DND-41 (cell line): Measurements from ENCODE around the gene PTGES2.
"Not testable (repeated sequence)": the region's sequence is repeated elsewhere in the genome, so short reads cannot be mapped to it uniquely, and the experiment has no call there.

Experiments
- ATAC-seq: fragments of 200-7000 bp; cut with Tn5 transposase; 3 replicates; pipeline ENCODE4 v1.9.1; 2021; ENCODE audit warnings: low read depth; ENCODE audit not compliant: insufficient read depth
- DNase-seq: peaks from one replicate; pipeline ENCODE4 v3.0.0-alpha.2; 2020
- H2AFZ ChIP-seq: 2 replicates; pipeline ENCODE4 v1.6.0; 2012; ENCODE audit warnings: low read depth, low read length
- H3K27ac ChIP-seq: 2 replicates; pipeline ENCODE4 v1.5.1; 2012; ENCODE audit warnings: low read length, inconsistent platforms
- H3K27me3 ChIP-seq: fragments of 200-600 bp; sonication (generic); 2 replicates; pipeline ENCODE4 v1.6.0; 2012; ENCODE audit warnings: low read length, mild to moderate bottlenecking, inconsistent platforms; ENCODE audit not compliant: insufficient read depth, poor library complexity
- H3K36me3 ChIP-seq: 2 replicates; pipeline ENCODE4 v1.5.1; 2012; ENCODE audit warnings: low read length, inconsistent platforms; ENCODE audit not compliant: insufficient read depth
- H3K4me1 ChIP-seq: 2 replicates; pipeline ENCODE4 v1.5.1; 2012; ENCODE audit warnings: mild to moderate bottlenecking, low read length; ENCODE audit not compliant: insufficient read depth
- H3K4me2 ChIP-seq: 2 replicates; pipeline ENCODE4 v1.6.0; 2012; ENCODE audit warnings: mild to moderate bottlenecking, moderate library complexity, low read length, inconsistent platforms; ENCODE audit not compliant: insufficient read depth
- H3K4me3 ChIP-seq, 2 experiments: fragments of 200-600 bp in 1 of 2; shearing (Covaris generic) in 1 of 2; 2 replicates each; pipeline ENCODE4 v1.5.1; 2012 to 2016; ENCODE audit warnings: inconsistent platforms in 2 of 2, low read length in 2 of 2, mild to moderate bottlenecking in 2 of 2, low read depth in 1 of 2, moderate library complexity in 1 of 2
- H3K79me2 ChIP-seq: 2 replicates; pipeline ENCODE4 v1.6.0; 2012; ENCODE audit warnings: low read length, inconsistent platforms; ENCODE audit not compliant: insufficient read depth
- H3K9ac ChIP-seq: 2 replicates; pipeline ENCODE4 v1.6.0; 2012; ENCODE audit warnings: low read depth, mild to moderate bottlenecking, inconsistent platforms, low read length, moderate library complexity
- H3K9me3 ChIP-seq: 2 replicates; pipeline ENCODE4 v1.5.1; 2012; ENCODE audit warnings: low read length, moderate library complexity, mild to moderate bottlenecking, inconsistent platforms; ENCODE audit not compliant: insufficient read depth, severe bottlenecking
- H4K20me1 ChIP-seq: 2 replicates; pipeline ENCODE4 v1.6.0; 2012; ENCODE audit warnings: low read length; ENCODE audit not compliant: insufficient read depth
- CTCF ChIP-seq: IDR thresholded peaks from 2 replicates; pipeline ENCODE4 v1.5.1; 2012; ENCODE audit warnings: borderline replicate concordance, low read length, moderate library complexity, mild to moderate bottlenecking; ENCODE audit not compliant: poor library complexity, severe bottlenecking; ENCODE audit errors: extremely low read depth
- EZH2 ChIP-seq: IDR thresholded peaks from 3 replicates; pipeline ENCODE4 v1.6.1; 2012; ENCODE audit warnings: borderline replicate concordance, low read depth, mild to moderate bottlenecking, moderate library complexity, low read length, inconsistent platforms; ENCODE audit not compliant: severe bottlenecking

PTGES2 gene

GRCh38 chr9:128113526-128114325, 13.8 kb downstream of the PTGES2 start:
- Histone ChIP-seq H3K9me3 (no peaks in the 10 kb centered on the region), H3K79me2 (no peaks in the 10 kb centered on the region), H3K4me1 (peaks cover 2% of the 10 kb centered on the region; the same call in 1 of the 2 replicates), H3K4me3 (no peak overlapping the region), H3K9ac (no peak overlapping the region), H2AFZ (no peak overlapping the region), H3K36me3 (peaks cover 18% of the 10 kb centered on the region), H3K4me2 (no peak overlapping the region), H4K20me1 (0 out of 2 replicates have a peak, but pooled peaks cover 4% of the 10 kb centered on the region), H3K27me3 (no peaks in the 10 kb centered on the region), H3K27ac (no peak overlapping the region)
- no peak for TF ChIP-seq CTCF
- TF ChIP-seq EZH2: no peak
- no peak for ATAC-seq
- no peak for DNase-seq

GRCh38 chr9:128111726-128112125, 15.8 kb downstream of the PTGES2 start:
- ATAC-seq, H3K9me3 ChIP-seq, H3K4me1 ChIP-seq, H2AFZ ChIP-seq, H3K27me3 ChIP-seq, H4K20me1 ChIP-seq, H3K4me2 ChIP-seq, DNase-seq, H3K9ac ChIP-seq, H3K27ac ChIP-seq, H3K4me3 ChIP-seq, H3K79me2 ChIP-seq: not testable (repeated sequence)
- H3K36me3 ChIP-seq: peaks cover 37% of the 10 kb centered on the region

GRCh38 chr9:128109050-128109709, 18.3 kb downstream of the PTGES2 start:
- Histone ChIP-seq H3K9me3 (no peaks in the 10 kb centered on the region), H4K20me1 (peaks cover 4% of the 10 kb centered on the region; the same call in 1 of the 2 replicates), H3K4me3 (no peak overlapping the region), H3K4me1 (peaks cover 5% of the 10 kb centered on the region), H3K79me2 (no peaks in the 10 kb centered on the region), H3K27me3 (no peaks in the 10 kb centered on the region), H3K9ac (no peak overlapping the region), H3K27ac (no peak overlapping the region), H2AFZ (no peak overlapping the region), H3K36me3 (peaks cover 43% of the 10 kb centered on the region), H3K4me2 (no peak overlapping the region)
- DNase-seq: no peak
- TF ChIP-seq EZH2 (no peak), CTCF (no peak)
- no peak for ATAC-seq

GRCh38 chr9:128108269-128109049, 19.1 kb downstream of the PTGES2 start:
- Histone ChIP-seq H3K9me3 (no peaks in the 10 kb centered on the region), H3K9ac (no peak overlapping the region), H3K4me1 (peaks cover 12% of the 10 kb centered on the region), H3K4me3 (no peak overlapping the region), H3K27ac (no peak overlapping the region), H3K4me2 (no peak overlapping the region), H3K27me3 (no peaks in the 10 kb centered on the region), H3K36me3 (peaks cover 44% of the 10 kb centered on the region), H4K20me1 (peaks cover 2% of the 10 kb centered on the region; the same call in 1 of the 2 replicates), H2AFZ (no peak overlapping the region), H3K79me2 (no peaks in the 10 kb centered on the region)
- no peak for ATAC-seq
- DNase-seq: no peak
- TF ChIP-seq CTCF (no peak), EZH2 (no peak)
